Upper lobe of right lung (tissue), 1 donor: ENCODE measurements around the gene GAGE10. TPM values are rescaled to one million over a fixed set of nuclear protein-coding genes. Genes with fewer than 3 reads are reported as not detected.

Source experiments
- ATAC-seq: fragments of 200-7000 bp; cut with Tn5 transposase; one replicate; pipeline ENCODE4 v1.9.1; 2020; ENCODE audit warnings: mild to moderate bottlenecking, moderate library complexity
- DNase-seq: peaks from one replicate; pipeline ENCODE4 v3.0.0-alpha.2; 2020
- H3K27ac ChIP-seq: fragments of 200-600 bp; one replicate; pipeline ENCODE4 v1.8.0; 2022
- H3K27me3 ChIP-seq: fragments of 200-600 bp; one replicate; pipeline ENCODE4 v1.8.0; 2022; ENCODE audit warnings: mild to moderate bottlenecking
- H3K36me3 ChIP-seq: fragments of 200-600 bp; one replicate; pipeline ENCODE4 v1.8.0; 2022
- H3K4me1 ChIP-seq: fragments of 200-600 bp; one replicate; pipeline ENCODE4 v1.8.0; 2022
- H3K4me3 ChIP-seq: fragments of 200-600 bp; one replicate; pipeline ENCODE4 v1.8.0; 2022; ENCODE audit warnings: mild to moderate bottlenecking
- H3K9me3 ChIP-seq: fragments of 200-600 bp; one replicate; pipeline ENCODE4 v1.8.0; 2022
- CTCF ChIP-seq: fragments of 200-600 bp; IDR thresholded peaks from one replicate; pipeline ENCODE4 v1.8.0; 2022; ENCODE audit warnings: antibody characterized with exemption
- intact Hi-C: fragments of 100-400 bp; cut with DNase I; formaldehyde crosslinking; loops from one replicate; pipeline ENCODE4 v1.11.0; 2022
- long read RNA-seq: library from polyadenylated mRNA; unstranded; transcript quantifications from one replicate; pipeline ENCODE4 v2.0.0, GENCODE V29; 2021
- total RNA-seq: library from RNA; stranded (reverse); fragmentation: NEBNext Ultra II Directional; extraction: Animal tissue kit (Norgen Biotek cat#: 25700); gene quantifications from one replicate; pipeline ENCODE4 v1.2.1, GENCODE V29; 2021
- donor health status: DM: no; HTN: yes; CAD: no; lungs with severe emphysema.

Gene GAGE10
- total RNA-seq, result not detected
- long read RNA-seq, result 0 reads

DNA sequence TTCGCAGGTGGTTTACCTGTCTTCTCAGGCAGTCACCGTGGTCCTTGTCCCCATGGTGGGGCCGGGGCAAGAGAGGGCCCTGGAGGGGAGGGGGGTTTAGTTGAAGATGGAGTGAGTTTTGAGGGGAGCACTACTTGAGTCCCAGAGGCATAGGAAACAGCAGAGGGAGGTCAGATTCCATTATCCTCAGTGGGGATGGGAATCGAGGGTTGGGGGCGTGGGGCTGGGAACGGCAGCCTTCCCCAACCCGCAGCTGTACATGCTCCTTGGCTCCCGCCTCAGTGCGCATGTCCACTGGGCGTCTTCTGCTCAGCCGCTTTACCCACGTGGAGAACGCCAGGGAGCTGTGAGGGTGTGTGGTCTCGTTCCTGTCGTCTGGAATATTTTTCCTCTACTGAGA lies at the start of gene GAGE10:
GAGE10 (plus strand) TSS at position 301 of the 400 bp plus-strand sequence. CDS start 1,214 bp downstream, outside the sequence.
- no peaks in the 10 kb centered on the region for H3K36me3 ChIP-seq
- no peaks in the 10 kb centered on the region for H3K27me3 ChIP-seq
- H3K9me3 ChIP-seq, result no peaks in the 10 kb centered on the region
- no peak within 1 kb of the TSS for H3K4me3 ChIP-seq
- intact Hi-C loops, result no loop called here
- no peak for ATAC-seq
- no peak for DNase-seq
- TF ChIP-seq CTCF, result no peak
- H3K27ac ChIP-seq, result no peak within 1 kb of the TSS
- no peaks in the 10 kb centered on the region for H3K4me1 ChIP-seq

- no peak for TF ChIP-seq CTCF
- intact Hi-C loops, result no loop called here
- no peak overlapping the region for H3K4me3 ChIP-seq
- H3K27me3 ChIP-seq, result no peaks in the 10 kb centered on the region
- ATAC-seq (no peak), DNase-seq (no peak)
- no peak overlapping the region for H3K27ac ChIP-seq
- no peaks in the 10 kb centered on the region for H3K36me3 ChIP-seq
- no peaks in the 10 kb centered on the region for H3K9me3 ChIP-seq
- no peaks in the 10 kb centered on the region for H3K4me1 ChIP-seq
These were observed 48.8 kb upstream of the GAGE10 start for GRCh38 chrX:49254639-49255038.

GRCh38 chrX:49256268-49256995 lies 47.0 kb upstream of the GAGE10 start:
- H3K36me3 ChIP-seq, result no peaks in the 10 kb centered on the region
- no peaks in the 10 kb centered on the region for H3K27me3 ChIP-seq
- no peaks in the 10 kb centered on the region for H3K9me3 ChIP-seq
- H3K4me3 ChIP-seq, result no peak overlapping the region
- no peak for TF ChIP-seq CTCF
- DNase-seq (no peak), ATAC-seq (no peak)
- H3K27ac ChIP-seq, result no peak overlapping the region
- H3K4me1 ChIP-seq, result no peaks in the 10 kb centered on the region
- intact Hi-C loops, result no loop called here

GRCh38 chrX:49257074-49257790 lies 46.2 kb upstream of the GAGE10 start:
- Histone ChIP-seq H3K27me3 (no peaks in the 10 kb centered on the region), H3K4me1 (no peaks in the 10 kb centered on the region), H3K27ac (no peak overlapping the region), H3K9me3 (no peaks in the 10 kb centered on the region), H3K4me3 (no peak overlapping the region), H3K36me3 (no peaks in the 10 kb centered on the region)
- DNase-seq (no peak), ATAC-seq (no peak)
- intact Hi-C loops, result no loop called here
- no peak for TF ChIP-seq CTCF

- no peak for TF ChIP-seq CTCF
- DNase-seq, result no peak
- no peak overlapping the region for H3K27ac ChIP-seq
- H3K36me3 ChIP-seq, result no peaks in the 10 kb centered on the region
- H3K4me1 ChIP-seq, result no peaks in the 10 kb centered on the region
- H3K9me3 ChIP-seq, result no peaks in the 10 kb centered on the region
- no peak for ATAC-seq
- intact Hi-C loops, result no loop called here
- H3K27me3 ChIP-seq, result no peaks in the 10 kb centered on the region
- H3K4me3 ChIP-seq, result no peak overlapping the region
These were observed 45.3 kb upstream of the GAGE10 start for GRCh38 chrX:49257846-49258748.
